Airway epithelial cell (primary cell): ENCODE results near the gene PTGER1. TPM values are rescaled to one million over a fixed set of nuclear protein-coding genes. Genes with fewer than 3 reads are reported as not detected.

Experiments used
- total RNA-seq: library from RNA; depleted of rRNA; stranded (reverse); fragments of >200 nt; gene quantifications from 2 replicates; pipeline ENCODE4 v1.2.3, GENCODE V29; 2015

Gene PTGER1
- total RNA-seq: 0.35 and 1.0 TPM in 2 replicates

GRCh38 chr19:14475251-14476073 lies at the start of gene PTGER1:
PTGER1 (minus strand) TSS chr19:14475354; CDS start chr19:14474320, 1,034 bp downstream.

GRCh38 chr19:14517840-14518505 lies 42.8 kb upstream of the PTGER1 start, which contains the start of gene DNAJB1:
DNAJB1 (minus strand) TSS chr19:14518397; CDS start chr19:14518349, 48 bp downstream.

GRCh38 chr19:14496029-14496833 lies 21.1 kb upstream of the PTGER1 start, which contains the start of gene GIPC1:
GIPC1 (minus strand) TSS chr19:14496127; CDS start chr19:14482976, 13,151 bp downstream.

GRCh38 chr19:14432791-14433553 lies 42.2 kb downstream of the PTGER1 start, which contains the start of gene PKN1:
PKN1 (plus strand) TSS chr19:14433306; CDS start chr19:14433522, 216 bp downstream.

Other genes starting within 250 kb of the PTGER1 start
- 17.6 and 18.6 TPM in 2 replicates for gene ADGRE5, start 93.9 kb downstream of the PTGER1 start, total RNA-seq
- gene DDX39A, start 56.0 kb downstream of the PTGER1 start, total RNA-seq: 111 and 127 TPM in 2 replicates
- 6.8 and 10.6 TPM in 2 replicates for gene PKN1, start 42.0 kb downstream of the PTGER1 start, total RNA-seq
- gene GIPC1, start 20.8 kb upstream of the PTGER1 start, total RNA-seq: 277 and 285 TPM in 2 replicates
- 165 and 174 TPM in 2 replicates for gene DNAJB1, start 43.0 kb upstream of the PTGER1 start, total RNA-seq
- 131 and 169 TPM in 2 replicates for gene TECR, start 54.2 kb upstream of the PTGER1 start, total RNA-seq
- 375 and 385 TPM in 2 replicates for gene NDUFB7, start 96.7 kb upstream of the PTGER1 start, total RNA-seq
- gene CLEC17A, start 107.7 kb upstream of the PTGER1 start, total RNA-seq: not detected in 2 replicates
- not detected in 2 replicates for gene ADGRE3, start 199.5 kb upstream of the PTGER1 start, total RNA-seq
- 3.7 and 6.9 TPM in 2 replicates for gene ZNF333, start 214.7 kb upstream of the PTGER1 start, total RNA-seq